ENCODE data around the gene FOXP1. TPM values are rescaled to one million over a fixed set of nuclear protein-coding genes. Genes with fewer than 3 reads are reported as not detected.

Gene FOXP1
- polyA plus RNA-seq, 12 donors: 17.7 to 192 (median 22.0) TPM

DNA sequence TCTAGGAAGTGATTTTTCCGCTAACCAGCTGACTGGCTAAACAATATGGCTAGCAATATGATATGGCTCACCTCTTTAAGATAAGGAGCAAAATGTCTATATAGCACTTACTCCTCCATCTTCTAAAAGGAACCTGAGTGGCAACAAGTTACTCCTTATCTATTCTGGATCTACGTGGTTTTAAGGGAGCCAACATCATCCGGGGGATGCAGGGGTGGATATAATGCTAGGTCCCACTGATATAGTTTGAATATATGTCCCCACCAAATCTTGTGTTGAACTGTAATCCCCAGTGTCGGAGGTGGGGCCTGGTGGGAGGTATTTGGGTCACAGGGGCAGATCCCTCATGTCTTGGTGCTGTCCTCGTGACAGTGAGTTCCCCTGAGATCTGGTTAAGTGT is 500.7 kb downstream of the FOXP1 start:
- no peak for DNase-seq

DNA sequence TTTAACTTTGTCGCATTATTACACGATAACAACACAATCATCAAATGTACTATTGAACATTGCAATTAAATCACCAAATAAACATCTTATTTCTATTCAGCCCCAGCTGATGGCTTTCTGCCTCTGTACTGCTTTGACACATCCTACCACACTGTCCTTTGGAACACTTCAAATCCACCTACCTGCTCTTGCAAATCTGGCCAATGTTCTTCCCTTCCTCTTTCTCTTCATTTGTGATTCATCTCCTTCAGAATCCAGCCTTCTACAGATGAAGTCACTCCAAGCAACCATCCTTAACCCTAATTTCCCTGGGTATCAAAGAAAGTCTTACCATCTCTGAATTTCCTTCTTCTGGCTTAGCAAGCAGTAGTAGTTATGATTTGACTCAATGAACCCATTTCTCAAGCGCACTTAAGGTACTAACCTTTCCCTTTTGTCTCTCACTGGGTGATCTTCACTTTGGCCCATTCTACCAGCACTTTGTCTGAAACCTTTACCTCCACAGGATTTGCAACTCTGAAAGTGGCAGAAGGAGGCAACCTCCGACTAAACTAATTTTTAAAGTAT is 502.9 kb downstream of the FOXP1 start:
- DNase-seq: no peak

DNA sequence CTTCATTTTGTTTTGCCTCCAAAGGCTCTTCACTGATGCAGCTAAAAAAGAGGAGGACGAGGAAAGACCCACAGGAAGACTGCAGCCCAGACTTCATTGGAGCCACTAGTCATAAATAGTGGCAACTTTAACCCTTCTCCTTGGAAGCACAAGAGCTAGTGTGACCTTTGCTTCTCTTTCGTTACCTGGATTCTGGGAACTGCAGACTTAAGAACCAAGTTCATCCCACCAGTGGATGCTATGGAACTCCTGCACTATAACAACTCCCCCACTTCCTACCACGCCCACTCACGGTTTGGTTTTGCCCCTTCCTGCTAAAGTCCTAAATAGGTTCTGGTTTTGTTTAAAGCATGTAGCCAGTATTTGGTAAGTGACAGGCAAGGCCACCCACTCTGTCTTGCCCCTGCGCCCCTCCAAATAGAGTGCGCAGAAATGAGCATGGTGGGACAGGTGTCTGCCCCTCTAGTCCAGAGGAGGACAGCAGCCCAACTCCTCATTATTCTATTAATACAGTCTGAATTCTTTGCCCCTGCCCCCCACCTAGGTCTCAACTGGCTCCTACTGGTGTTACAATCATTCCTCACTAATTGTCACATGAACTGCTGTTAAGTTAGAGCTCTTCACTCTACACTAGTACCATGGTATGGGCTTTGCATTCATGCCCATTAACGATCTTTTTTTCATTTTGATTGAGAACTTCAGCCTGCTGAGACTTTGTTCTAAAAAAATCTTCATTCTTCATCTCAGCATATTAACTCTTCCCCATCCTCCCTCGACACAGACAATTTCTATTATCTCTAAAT is 504.6 kb downstream of the FOXP1 start:
- DNase-seq: no peak

DNA sequence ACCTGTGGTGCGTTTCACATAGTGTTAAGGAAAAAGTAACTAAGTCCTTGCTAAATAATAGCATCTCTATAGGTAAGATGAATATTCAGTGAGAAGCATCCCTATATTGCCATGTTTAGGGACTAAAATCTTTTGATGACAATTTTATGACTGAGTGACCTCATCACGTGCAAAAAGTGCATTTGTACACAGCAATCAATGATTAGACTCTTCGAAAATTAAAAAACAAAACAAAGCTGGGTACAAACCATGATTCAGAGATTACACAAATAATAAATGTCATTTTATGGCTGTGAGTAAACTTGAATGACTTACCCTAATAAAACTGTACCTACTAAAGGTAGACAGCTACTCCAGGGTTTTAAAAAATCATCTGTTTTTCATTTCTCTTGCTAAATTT is 505.3 kb downstream of the FOXP1 start:
- no peak for DNase-seq

DNA sequence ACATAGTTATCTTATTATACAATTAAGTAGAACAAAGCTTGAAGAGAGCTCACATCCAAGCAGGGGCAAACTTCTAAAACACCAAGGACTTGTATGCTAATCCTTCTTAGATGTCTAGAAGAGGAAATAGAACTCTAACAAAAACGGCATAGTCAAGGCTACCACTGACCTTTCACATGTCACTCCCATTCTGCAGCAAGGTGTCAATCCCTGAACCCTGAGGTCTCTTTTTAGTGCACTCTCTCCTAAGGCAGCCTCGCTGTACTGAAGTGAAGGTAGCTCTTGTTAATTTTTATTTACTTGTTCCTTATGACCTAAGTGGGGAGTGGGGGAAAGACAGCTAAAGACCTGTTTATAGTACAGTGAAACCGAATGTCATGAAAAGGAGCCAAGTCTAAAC is 506.5 kb downstream of the FOXP1 start:
- DNase-seq: no peak

DNA sequence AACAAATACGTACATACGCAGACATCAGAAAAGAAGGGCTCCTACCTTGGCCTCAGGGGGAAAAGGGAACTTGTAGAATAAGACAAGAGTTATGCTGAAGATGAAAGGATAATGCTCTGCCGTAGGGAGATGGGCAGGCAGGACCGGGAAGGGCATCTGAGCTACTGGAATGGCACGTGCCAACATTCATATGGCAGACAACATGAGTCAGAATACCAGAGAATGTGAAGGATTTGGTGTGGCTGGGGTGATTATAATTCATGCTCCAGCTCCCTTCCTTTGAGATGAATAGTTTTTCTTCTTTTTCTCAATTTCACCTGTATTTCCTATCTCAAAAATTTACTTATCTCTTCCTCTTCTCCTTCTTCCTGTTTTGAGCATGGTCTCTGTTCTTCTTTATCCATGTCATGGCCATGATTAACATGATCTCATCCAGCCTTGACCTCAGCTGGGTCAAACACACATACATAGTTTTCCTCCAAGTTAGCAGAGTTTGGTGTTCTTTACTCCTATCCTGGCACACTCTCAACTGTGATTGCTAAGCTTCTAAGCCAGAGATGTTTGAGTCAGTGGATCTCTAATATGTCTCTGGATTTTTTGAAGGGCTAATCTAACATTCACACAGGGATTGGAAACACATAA is 507.0 kb downstream of the FOXP1 start:
- DNase-seq: no peak

DNA sequence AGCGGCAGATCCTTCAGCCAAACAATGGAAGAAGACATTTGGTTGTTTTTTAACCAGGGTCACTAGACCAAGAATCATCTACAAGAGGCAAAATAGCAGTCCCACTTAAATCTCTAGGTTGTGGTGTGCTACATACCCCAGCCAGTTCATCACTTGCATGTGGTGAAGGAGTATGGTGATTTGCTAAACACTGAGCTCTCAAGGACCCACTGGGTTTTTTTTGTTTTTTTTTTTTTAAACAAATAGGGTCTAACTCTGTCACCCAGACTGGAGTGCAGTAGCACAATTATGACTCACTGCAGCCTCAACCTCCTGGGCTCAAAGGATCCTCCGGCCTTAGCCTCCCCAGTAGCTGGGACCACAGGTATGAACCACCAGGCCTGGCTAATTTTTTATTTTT is 508.0 kb downstream of the FOXP1 start:
- DNase-seq: no peak

DNA sequence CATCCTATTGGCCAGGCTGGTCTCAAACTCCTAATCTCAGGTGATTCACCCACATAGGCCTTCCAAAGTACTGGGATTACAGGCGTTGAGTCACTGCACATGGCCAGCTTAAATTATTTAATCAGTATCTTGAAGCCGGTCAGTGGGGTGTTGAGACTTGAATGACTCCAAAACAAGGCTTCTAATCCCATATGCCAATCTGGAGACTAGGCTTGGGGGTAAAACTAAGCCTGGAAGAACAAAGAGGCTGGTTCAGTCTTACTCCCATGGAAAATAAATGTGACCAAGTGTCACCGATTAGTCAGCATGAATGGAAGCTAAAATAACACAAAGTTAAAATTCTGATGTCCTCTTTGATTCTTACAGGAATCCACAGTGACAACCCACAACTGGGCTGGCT is 509.1 kb downstream of the FOXP1 start:
- DNase-seq: no peak

DNA sequence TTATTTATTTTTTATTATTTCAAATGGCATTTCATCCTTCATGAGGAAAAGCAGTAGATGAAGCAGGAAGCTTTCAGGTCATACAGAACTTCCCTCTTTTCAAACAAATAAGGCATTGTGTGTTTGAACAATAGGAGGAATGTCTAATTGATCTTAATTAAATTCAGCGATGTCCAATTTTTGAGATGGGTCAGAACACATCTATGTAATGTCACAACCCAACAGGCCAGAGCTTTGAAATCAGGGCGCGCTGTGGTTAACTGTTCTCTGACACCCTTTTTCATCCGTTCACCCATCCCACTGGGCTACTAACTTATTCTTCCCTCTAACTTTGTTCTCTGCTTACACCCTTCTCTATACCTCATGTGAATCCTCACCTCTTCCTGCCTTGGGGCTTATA is 510.5 kb downstream of the FOXP1 start:
- no peak for DNase-seq

DNA sequence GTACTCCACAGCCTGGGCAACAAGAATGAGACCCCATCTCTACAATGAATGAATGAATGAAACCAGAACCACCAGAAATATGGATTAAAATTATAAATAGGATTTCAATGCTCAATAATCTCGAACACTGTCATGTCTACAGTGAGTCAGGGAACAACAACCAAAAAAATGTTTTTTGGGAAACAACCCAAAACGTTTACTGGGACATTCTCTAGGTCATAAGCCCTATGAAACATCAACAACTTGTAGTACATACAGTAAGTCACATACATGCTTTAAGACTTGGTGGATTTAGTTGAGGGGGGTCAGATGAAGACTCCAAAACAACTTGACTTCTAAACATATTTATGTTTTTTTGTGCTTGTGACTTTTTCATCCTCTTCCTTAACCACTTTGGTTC is 511.2 kb downstream of the FOXP1 start:
- DNase-seq: no peak

DNA sequence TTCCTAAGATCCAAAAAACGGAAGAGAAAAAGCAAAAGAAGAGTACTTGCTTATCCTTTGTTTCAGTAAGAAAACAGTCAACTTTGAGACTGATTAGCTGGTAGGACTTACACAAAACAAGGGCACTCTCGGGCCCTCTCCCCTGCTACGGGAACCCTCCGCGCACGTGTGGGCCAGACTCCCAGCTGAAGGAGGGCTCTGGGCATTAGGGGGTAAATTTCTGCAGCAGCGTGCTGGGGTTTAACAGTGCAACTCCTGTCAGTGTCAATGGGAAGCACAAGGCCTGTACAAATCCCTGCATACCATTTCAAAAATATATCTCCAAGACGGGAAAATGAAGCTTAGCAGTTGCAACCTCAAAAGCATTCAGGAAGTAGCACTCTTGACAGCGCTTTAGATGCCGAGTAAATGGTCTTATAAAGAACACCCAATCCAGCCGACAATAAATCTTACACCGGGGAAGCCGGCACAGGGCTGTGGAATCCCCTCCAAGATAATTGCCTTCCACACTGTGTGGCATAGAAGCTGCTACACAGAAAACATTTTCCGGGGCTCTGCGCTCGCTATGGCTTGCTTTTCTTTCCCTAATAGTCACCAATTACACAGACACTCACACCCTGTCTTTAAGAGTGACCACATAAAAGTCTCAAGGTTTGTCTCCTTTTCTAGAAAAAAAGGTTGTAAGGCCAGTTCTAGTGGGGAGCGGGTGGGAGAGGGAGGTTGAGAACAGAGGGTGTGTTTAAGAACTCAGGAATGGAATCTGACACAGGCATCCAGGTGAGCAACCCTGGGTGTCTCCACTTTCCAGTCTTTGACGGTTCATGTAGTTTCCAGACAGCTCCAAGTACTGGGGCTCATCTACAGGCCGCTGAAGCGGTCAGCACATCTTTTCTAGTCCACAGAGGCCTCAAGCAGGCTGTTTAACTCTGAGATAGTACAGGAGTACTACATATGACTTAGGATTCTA is 512.7 kb downstream of the FOXP1 start:
- no peak for DNase-seq

DNA sequence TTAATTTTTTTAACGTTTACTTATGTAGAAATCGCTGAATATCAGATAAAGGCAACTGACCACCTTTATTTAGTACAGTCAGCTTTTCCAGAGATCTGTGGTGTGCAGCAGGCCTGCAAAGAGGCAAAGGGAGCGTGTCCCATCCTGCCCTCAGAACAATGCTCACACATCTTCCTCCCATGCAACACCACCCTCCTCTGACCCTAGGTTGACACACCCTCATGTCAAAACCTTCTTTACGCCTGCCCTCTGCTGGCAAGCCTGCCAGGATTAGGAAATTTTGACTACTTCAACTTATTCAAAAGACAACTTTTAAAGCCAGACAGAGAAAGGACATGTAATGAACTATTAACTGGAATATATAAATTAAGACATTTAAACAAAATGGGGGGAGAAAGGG is 513.7 kb downstream of the FOXP1 start:
- no peak for DNase-seq

DNA sequence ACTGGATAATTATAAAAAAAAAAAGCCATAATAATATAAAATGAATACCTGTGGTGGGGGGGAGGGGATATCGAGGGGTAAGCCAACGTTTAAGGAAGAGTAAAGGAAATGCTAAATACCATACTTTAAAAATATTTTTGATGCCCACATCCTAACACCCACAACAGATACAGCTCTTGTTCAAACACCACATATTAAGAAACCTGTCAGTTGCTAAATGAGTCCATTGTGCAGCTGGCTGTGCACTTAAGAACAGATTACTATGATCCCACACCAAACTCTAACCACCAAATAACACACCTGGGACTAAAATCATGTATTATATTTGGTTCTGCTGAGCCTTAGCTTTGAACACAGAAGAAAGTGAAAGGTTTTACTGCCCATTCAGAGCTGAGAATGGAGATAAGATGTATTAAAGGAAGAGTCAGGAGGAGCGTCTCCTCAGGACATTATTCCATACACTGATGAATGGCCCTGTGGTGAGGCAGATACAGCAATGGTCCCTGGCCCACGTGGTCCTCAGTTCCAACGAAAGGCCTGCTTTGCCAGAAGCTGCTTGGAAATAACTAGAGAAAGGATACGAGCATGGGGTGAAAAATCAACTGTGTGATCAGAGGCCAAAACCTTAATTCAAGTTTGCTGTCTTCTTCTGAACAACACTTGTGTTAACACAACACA is 515.4 kb downstream of the FOXP1 start:
- no peak for DNase-seq

DNA sequence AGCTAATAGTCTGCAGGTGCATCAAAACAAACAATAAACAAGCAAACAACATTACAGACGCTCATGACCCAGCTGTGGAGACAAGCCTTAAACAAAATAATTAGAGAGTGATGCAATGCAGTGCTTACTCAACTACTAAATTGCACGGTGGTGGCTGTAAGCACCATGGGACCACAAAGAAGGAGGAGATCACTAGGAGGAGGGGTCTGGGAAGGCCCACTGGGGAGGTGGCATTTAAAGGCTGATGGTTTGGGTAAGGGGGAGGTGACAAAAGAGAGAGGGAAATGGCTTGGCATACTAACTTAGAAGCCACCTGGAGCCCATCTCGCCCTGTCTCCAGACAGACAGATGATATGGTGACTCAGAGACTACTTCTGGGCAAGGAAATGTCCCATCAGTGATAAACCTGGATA is 516.7 kb downstream of the FOXP1 start:
- no peak for DNase-seq

DNA sequence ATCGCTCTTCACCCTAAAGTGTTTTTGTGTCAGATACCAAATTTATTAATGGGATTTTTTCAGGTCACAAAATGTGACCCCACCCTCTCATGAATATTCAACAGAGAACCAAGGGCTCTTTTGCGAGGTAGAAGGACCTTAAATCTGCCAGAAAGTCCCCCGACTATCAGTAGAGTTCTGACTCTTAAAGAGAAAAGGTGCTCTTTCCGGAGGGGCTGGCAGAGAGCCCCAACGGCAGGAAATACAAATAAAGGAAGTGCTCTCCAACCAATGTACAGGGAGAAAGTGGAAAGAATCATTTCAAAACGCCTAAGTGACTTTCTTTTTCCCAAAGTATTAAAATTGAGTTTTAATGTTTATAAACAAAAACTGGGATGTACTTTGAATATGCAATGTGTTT is 517.2 kb downstream of the FOXP1 start:
- no peak for DNase-seq

DNA sequence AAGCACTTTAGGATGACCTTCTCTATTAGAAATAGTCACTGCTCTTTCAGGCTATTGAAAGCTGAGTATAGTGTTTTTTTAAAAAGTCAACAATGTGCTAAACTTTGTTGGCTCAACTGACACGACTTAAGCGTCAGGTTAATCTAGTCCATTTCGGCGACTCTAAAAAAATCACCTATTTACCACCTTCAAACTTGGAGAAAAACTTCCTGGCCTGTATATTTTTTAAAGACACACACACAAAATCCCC is 517.8 kb downstream of the FOXP1 start:
- DNase-seq: no peak

DNA sequence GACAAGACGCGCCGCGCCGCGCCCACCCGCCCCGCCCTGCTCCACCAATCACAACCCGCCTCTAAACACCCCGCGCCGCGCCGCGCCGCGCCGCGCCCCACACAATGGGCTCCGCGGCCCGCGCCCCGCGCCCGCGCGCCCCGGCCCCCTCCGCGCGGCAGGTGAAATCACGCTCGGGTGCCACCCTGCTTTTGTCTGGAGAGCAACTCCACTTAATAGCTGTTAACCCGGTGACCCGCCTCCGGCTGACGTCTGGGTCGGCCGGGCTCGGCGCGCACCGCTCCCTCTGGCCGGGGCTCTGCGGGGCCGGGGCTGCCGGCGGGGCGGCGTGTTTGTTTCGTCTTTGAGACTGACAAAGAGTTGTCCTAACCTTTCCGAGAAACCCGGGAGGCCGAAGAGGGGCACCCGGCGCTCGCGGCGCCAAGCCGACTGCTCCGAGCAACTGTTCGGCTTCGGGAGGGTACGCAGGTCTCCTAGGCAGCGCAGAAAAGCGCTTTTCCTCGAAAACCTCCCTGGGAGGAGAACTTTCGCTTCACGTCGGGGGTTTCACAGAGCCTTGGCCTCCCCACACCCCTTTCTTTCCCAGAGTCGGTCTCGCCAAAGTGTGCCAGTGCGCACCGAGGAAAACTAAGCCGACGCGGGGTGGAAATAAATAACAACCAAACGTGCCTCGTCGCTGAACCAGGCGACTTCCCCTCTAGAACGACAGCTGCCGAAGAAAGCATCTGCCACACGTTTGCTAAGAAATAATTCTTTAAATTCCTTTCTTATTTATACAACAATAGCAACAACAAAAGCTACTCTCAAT is 518.4 kb downstream of the FOXP1 start:
- DNase-seq: peak; percentile 65

DNA sequence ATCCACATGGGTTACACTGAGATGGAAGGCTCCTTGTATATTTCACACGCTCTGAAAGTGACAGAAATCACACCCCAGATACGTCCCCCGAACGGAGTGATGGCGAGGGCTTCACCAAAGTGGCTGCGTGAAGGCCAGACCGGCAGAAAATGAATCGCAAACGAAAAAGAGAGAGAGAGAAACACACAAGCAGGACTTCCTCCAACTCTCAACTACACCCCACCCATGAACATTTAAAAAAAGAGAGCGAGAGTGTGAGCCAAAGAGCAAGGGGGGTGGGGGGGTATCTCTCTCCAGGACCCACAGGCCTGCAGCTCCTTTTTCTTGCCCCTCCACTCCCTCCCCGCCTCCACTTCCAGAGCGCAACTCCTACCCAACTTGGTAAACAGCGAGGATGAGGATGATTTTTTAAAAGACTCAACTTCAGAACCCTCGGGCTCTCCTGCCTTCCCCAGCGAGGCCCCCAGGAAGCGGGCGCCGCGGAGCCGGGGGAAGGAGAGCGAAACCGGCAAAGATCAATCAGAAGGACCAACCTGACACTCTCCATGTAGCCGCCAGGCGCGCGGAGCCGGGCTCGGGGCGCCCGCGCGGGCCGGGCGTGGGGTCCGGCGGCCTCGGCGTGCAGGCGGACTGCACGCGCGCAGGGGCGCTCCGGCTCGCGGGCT is 519.1 kb downstream of the FOXP1 start:
- peak; percentile 77 for DNase-seq

DNA sequence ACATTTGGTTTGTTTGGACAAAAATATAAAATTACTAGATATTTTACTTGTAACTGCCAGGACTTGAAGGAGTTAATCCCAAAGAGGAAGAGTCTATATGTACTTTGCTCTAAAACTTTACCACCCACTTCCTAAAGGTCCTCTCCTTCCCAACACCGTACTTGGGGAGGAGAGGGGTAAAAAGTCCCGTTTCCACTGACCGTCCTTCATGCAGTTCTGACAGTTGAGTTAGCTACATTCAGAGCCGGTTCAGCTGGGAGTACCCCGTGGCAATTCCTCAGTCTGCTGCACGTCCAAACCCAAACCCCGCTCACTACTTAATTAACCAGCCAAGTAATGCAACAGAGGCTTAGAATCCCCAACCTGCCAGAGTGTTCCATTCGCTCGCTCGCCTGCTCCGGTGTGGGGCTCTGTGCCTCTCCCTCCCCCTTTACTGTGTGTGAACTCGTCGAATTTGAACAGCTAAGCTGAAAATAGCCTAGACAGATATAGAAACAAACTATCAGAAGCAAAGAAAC is 519.7 kb downstream of the FOXP1 start:
- DNase-seq: peak; percentile 59
